Naive thymus-derived CD8-positive, alpha-beta T cell (primary cell): Measurements from ENCODE around the gene AMOTL1. TPM values are rescaled to one million over a fixed set of nuclear protein-coding genes. Genes with fewer than 3 reads are reported as not detected.

Experiments used
- polyA plus RNA-seq, 3 donors: library from polyadenylated mRNA; unstranded; fragments of 300-500 nt; fragmentation: Illumina TruSeq; gene quantifications; one replicate each; pipeline ENCODE4 v1.2.3, GENCODE V29; 2021
- total RNA-seq, 8 experiments: library from RNA in 2 of 8; stranded (reverse) in 2 of 8; gene quantifications; one replicate each; pipeline ENCODE4 v1.2.3 and lab custom pipeline; 2021 to 2026

The AMOTL1 gene
- total and polyA plus RNA-seq, 5 experiments from 2014 or later: 0.03 to 0.10 (median 0.08) TPM; not detected in 1

Other genes starting within 250 kb of the AMOTL1 start
- 1 to 10 TPM; 5.5 to 5.6 TPM for gene FUT4, start 224.4 kb upstream of the AMOTL1 start, total RNA-seq
- gene FUT4, start 224.4 kb upstream of the AMOTL1 start, polyA plus RNA-seq: 1 to 10 TPM; 1.2 to 1.6 (median 1.2) TPM
- 1 to 10 TPM; 1.5 to 1.6 TPM for gene PIWIL4, start 201.0 kb upstream of the AMOTL1 start, total RNA-seq
- gene PIWIL4, start 201.0 kb upstream of the AMOTL1 start, polyA plus RNA-seq: under 1 TPM in 1 of 3 donors, not detected in 2; 0.98 TPM
- 10 to 100 TPM; 88.0 to 90.0 TPM for gene CWC15, start 205.2 kb downstream of the AMOTL1 start, total RNA-seq
- 10 to 100 TPM; 47.6 to 61.3 (median 51.5) TPM for gene CWC15, start 205.2 kb downstream of the AMOTL1 start, polyA plus RNA-seq
- 1 to 10 TPM in 1 of 2 experiments, under 1 TPM in 1; 0.69 to 1.2 TPM for gene KDM4D, start 205.4 kb downstream of the AMOTL1 start, total RNA-seq
- gene KDM4D, start 205.4 kb downstream of the AMOTL1 start, polyA plus RNA-seq: under 1 TPM; 0.13 to 0.24 (median 0.17) TPM